ENCODE results near the gene PLEKHG4. TPM values are rescaled to one million over a fixed set of nuclear protein-coding genes. Genes with fewer than 3 reads are reported as not detected.
A peak's percentile ranks its signal among the peaks of the same experiment; 100 is the strongest.

PLEKHG4 gene
- total RNA-seq, 2 experiments from 2014 or later: 13.1 to 14.0 TPM

DNA sequence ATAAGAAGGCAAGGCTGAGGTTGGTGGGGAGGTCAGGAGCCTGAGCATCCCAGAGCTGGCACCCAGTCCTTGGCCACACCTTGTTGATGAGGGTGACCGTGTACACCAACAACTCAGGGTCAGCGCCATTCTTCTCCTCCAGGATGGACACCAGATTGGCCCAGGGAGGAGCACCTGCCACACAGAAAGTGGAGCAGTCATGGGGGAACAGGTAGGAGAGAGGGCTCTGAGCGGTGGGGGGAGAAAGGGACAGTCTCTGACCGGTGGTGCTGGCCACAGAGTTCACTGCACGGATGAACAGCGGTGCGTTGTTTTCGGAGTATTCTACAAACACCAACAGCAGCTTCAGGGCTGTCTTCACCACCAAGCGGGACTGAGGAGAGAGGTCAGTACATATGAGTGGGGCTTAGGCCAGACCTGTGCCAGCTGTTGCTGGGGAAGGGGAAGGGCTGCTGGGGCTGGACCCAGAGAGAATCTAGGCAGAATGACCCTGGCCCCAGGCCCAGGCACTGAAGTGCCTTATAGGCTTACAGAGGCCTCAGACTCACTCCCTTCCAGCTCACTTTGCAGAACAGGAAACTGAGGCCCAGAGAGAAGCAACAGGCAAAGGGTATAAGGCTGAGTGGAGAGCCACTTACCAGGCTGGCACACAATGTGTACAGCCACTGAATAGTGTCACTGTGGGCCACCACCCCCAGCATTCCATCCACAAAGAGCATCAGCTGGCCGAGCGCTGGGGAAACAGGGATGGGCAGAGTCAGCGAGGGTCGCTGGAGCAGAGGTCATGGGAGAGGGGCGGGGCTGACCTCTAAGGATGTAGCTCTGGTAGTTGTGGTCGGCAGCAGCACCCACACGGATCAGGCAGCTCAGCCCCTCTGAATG lies 41.7 kb upstream of the PLEKHG4 start:
- no peak for ATAC-seq (ENCODE audit: poor library complexity)
- peak in 1 of 14 experiments; percentile 20 for DNase-seq
- Histone ChIP-seq H3K27ac (ENCODE audit: low read depth in 1 of 2, low read length in 2 of 2) (no peak overlapping the region), H3K9me3 (ENCODE audit: control insufficient read depth in 1 of 2, insufficient read depth in 1 of 2, low read length in 2 of 2) (no peaks in the 10 kb centered on the region), H3K27me3 (ENCODE audit: control insufficient read depth in 1 of 2, insufficient read depth in 2 of 2, low read length in 2 of 2) (no peaks in the 10 kb centered on the region), H3K4me1 (ENCODE audit: insufficient read depth, low read length) (peaks cover 37% of the 10 kb centered on the region), H3K4me3 (ENCODE audit: low read length) (no peak overlapping the region), H3K36me3 (ENCODE audit: insufficient read depth, low read length) (peaks cover 54% of the 10 kb centered on the region)
- H3K4me1 Mint-ChIP-seq (ENCODE audit: low read depth): peaks cover 7% of the 10 kb centered on the region
- ChIA-PET POLR2A (interaction anchor here (0.8 to 2.2 kb wide), 2 partner anchors 10 to 12 kb away, joined by 3 to 8 read pairs; partner anchors contain the start of gene TMEM208), CTCF (no interaction called here)
- peak overlapping the region; percentile 8 for H3K27ac Mint-ChIP-seq
- TF ChIP-seq, protein P1, sequence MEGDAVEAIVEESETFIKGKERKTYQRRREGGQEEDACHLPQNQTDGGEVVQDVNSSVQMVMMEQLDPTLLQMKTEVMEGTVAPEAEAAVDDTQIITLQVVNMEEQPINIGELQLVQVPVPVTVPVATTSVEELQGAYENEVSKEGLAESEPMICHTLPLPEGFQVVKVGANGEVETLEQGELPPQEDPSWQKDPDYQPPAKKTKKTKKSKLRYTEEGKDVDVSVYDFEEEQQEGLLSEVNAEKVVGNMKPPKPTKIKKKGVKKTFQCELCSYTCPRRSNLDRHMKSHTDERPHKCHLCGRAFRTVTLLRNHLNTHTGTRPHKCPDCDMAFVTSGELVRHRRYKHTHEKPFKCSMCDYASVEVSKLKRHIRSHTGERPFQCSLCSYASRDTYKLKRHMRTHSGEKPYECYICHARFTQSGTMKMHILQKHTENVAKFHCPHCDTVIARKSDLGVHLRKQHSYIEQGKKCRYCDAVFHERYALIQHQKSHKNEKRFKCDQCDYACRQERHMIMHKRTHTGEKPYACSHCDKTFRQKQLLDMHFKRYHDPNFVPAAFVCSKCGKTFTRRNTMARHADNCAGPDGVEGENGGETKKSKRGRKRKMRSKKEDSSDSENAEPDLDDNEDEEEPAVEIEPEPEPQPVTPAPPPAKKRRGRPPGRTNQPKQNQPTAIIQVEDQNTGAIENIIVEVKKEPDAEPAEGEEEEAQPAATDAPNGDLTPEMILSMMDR (IDR thresholded peaks at IDR 0.05): no peak
- no peak overlapping the region for H3K4me3 Mint-ChIP-seq
- peaks cover 49% of the 10 kb centered on the region for H3K36me3 Mint-ChIP-seq (ENCODE audit: low read depth)
- no peaks in the 10 kb centered on the region for H3K9me3 Mint-ChIP-seq
- H3K27me3 Mint-ChIP-seq: no peaks in the 10 kb centered on the region
- intact Hi-C loops (cut with DNase I, micrococcal nuclease): no loop called here

GRCh38 chr16:67238278-67238575 lies 41.1 kb upstream of the PLEKHG4 start:
- no peak overlapping the region for H3K4me3 ChIP-seq (ENCODE audit: low read length)
- peaks cover 54% of the 10 kb centered on the region for H3K36me3 ChIP-seq (ENCODE audit: insufficient read depth, low read length)
- H3K27me3 ChIP-seq (ENCODE audit: control insufficient read depth in 1 of 2, insufficient read depth in 2 of 2, low read length in 2 of 2): no peaks in the 10 kb centered on the region
- TF ChIP-seq, protein P1 (IDR thresholded peaks at IDR 0.05): no peak
- H3K9me3 ChIP-seq (ENCODE audit: control insufficient read depth in 1 of 2, insufficient read depth in 1 of 2, low read length in 2 of 2): no peaks in the 10 kb centered on the region
- Mint-ChIP-seq H3K27ac (peak overlapping the region; percentile 8), H3K4me1 (ENCODE audit: low read depth) (peaks cover 7% of the 10 kb centered on the region), H3K4me3 (no peak overlapping the region), H3K9me3 (no peaks in the 10 kb centered on the region), H3K27me3 (no peaks in the 10 kb centered on the region), H3K36me3 (ENCODE audit: low read depth) (peaks cover 47% of the 10 kb centered on the region)
- ATAC-seq (ENCODE audit: poor library complexity) (no peak), DNase-seq (no peak)
- H3K4me1 ChIP-seq (ENCODE audit: insufficient read depth, low read length): peaks cover 39% of the 10 kb centered on the region
- no peak overlapping the region for H3K27ac ChIP-seq (ENCODE audit: low read depth in 1 of 2, low read length in 2 of 2)
- intact Hi-C loops (cut with DNase I, micrococcal nuclease): no loop called here
- POLR2A ChIA-PET: interaction anchor here (0.8 to 2.2 kb wide), 2 partner anchors 11 kb away, joined by 3 to 8 read pairs; partner anchors contain the start of gene TMEM208
- CTCF ChIA-PET: no interaction called here

DNA sequence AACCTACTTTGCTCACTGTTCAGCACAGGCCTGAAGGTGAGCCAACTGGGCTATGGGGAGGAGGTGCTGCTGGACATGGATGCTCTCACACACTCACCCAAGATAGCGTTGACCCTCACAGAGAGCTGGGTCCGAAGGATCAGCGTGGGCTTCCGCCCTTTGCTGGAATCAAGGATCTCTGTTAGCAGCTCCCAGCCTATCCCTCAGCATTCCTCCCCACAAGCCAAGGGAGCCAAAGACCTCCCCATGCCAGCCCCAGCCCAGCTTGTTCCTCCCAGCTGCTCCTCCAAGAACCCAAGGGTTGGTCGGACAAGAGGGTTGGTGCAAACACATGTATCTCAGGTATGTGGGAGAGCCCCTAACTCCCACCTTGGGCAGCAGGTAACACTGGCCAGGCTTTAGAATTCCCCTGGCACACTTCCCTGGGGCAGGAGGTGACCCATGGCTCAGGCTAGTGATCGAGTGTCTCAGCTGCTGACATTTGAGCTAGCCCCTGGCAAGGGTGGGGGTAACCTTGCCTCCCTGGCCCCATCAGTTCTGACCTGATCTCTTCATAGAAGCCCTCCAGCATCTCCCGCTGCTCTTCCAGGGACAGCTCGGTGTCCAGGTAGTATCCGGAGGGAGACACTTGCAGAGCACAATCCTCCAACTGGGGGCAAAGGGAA lies 40.4 kb upstream of the PLEKHG4 start:
- peaks cover 44% of the 10 kb centered on the region for H3K36me3 Mint-ChIP-seq (ENCODE audit: low read depth)
- no peak overlapping the region for H3K4me3 Mint-ChIP-seq
- H3K27ac ChIP-seq (ENCODE audit: low read depth in 1 of 2, low read length in 2 of 2): no peak overlapping the region
- no peaks in the 10 kb centered on the region for H3K27me3 Mint-ChIP-seq
- no peaks in the 10 kb centered on the region for H3K9me3 Mint-ChIP-seq
- H3K27me3 ChIP-seq (ENCODE audit: control insufficient read depth in 1 of 2, insufficient read depth in 2 of 2, low read length in 2 of 2): no peaks in the 10 kb centered on the region
- peaks cover 49% of the 10 kb centered on the region for H3K36me3 ChIP-seq (ENCODE audit: insufficient read depth, low read length)
- TF ChIP-seq, protein P1 (IDR thresholded peaks at IDR 0.05): no peak
- CTCF ChIA-PET: no interaction called here
- peak overlapping the region; percentile 8 for H3K27ac Mint-ChIP-seq
- ATAC-seq (ENCODE audit: poor library complexity) (no peak), DNase-seq (no peak)
- H3K4me3 ChIP-seq (ENCODE audit: low read length): no peak overlapping the region
- H3K4me1 ChIP-seq (ENCODE audit: insufficient read depth, low read length): peaks cover 46% of the 10 kb centered on the region
- no peaks in the 10 kb centered on the region for H3K9me3 ChIP-seq (ENCODE audit: control insufficient read depth in 1 of 2, insufficient read depth in 1 of 2, low read length in 2 of 2)
- H3K4me1 Mint-ChIP-seq (ENCODE audit: low read depth): peaks cover 8% of the 10 kb centered on the region
- POLR2A ChIA-PET: interaction anchor here (0.8 to 2.2 kb wide), 3 partner anchors 8 to 11 kb away, joined by 3 to 8 read pairs (median 4); partner anchors contain the start of genes FHOD1 and TMEM208
- intact Hi-C loops (cut with DNase I, micrococcal nuclease): no loop called here
